OCI-LY3 (cell line): ENCODE measurements around the gene GUSB.

Experiments used
- CTCF ChIP-seq: fragments of 200-600, 300-600 bp; sonication (generic); IDR thresholded peaks from 2 replicates; pipeline ENCODE4 v1.5.1; 2014; ENCODE audit warnings: antibody characterized with exemption, low read length, low read depth
- EZH2phosphoT487 ChIP-seq: fragments of 200-600 bp; shearing (Covaris generic); IDR thresholded peaks from 2 replicates; pipeline ENCODE4 v1.6.1; 2018; ENCODE audit warnings: antibody characterized with exemption, mixed run types, low read depth

- TF ChIP-seq EZH2phosphoT487 (no peak), CTCF (no peak)
Observed at GRCh38 chr7:66007232-66007631, 25.2 kb upstream of the GUSB start.
